ENCODE measurements around the gene HACL1.
"Not testable (repeated sequence)": the region's sequence is repeated elsewhere in the genome, so short reads cannot be mapped to it uniquely, and the experiment has no call there.

The HACL1 gene

GRCh38 chr3:15629860-15630597 is 28.7 kb upstream of the HACL1 start:
- DNase-seq: peak in 1 of 2 experiments; percentile 62

GRCh38 chr3:15628967-15629366 is 27.6 kb upstream of the HACL1 start:
- DNase-seq: no peak

GRCh38 chr3:15623535-15624440 is 22.4 kb upstream of the HACL1 start:
- DNase-seq: peak in 1 of 2 experiments; percentile 15

- not testable (repeated sequence) for DNase-seq
Observed at GRCh38 chr3:15619659-15620464, 18.5 kb upstream of the HACL1 start.

GRCh38 chr3:15616053-15616452 is 14.7 kb upstream of the HACL1 start:
- DNase-seq: no peak

- no peak for DNase-seq
Observed at GRCh38 chr3:15614958-15615357, 13.6 kb upstream of the HACL1 start.

- no peak for DNase-seq
Observed at GRCh38 chr3:15612001-15612400, 10.6 kb upstream of the HACL1 start.

GRCh38 chr3:15611018-15611417 is 9.6 kb upstream of the HACL1 start:
- no peak for DNase-seq

- DNase-seq: no peak
Observed at GRCh38 chr3:15610082-15610759, 8.9 kb upstream of the HACL1 start.

- DNase-seq: no peak
Observed at GRCh38 chr3:15606434-15606891, 5.1 kb upstream of the HACL1 start.

GRCh38 chr3:15604584-15604983 is 3.2 kb upstream of the HACL1 start:
- not testable (repeated sequence) for DNase-seq

GRCh38 chr3:15602816-15603215 is 1.4 kb upstream of the HACL1 start:
- not testable (repeated sequence) for DNase-seq

GRCh38 chr3:15602146-15602536 is 772 bp upstream of the HACL1 start:
- no peak for DNase-seq

GRCh38 chr3:15601046-15601398 is 347 bp downstream of the HACL1 start:
- no peak for DNase-seq

GRCh38 chr3:15595955-15596354 is 5.4 kb downstream of the HACL1 start:
- DNase-seq: no peak

GRCh38 chr3:15592968-15593367 is 8.4 kb downstream of the HACL1 start:
- DNase-seq: no peak

- DNase-seq: no peak
Observed at GRCh38 chr3:15591928-15592327, 9.4 kb downstream of the HACL1 start.

GRCh38 chr3:15591242-15591641 is 10.1 kb downstream of the HACL1 start:
- no peak for DNase-seq

- no peak for DNase-seq
Observed at GRCh38 chr3:15585111-15585845, 16.1 kb downstream of the HACL1 start.

GRCh38 chr3:15581471-15582394 is 19.6 kb downstream of the HACL1 start:
- DNase-seq: no peak

GRCh38 chr3:15579051-15579450 is 22.3 kb downstream of the HACL1 start:
- no peak for DNase-seq
